Renal cortex interstitium (tissue), 11 donors: ENCODE results near the gene MR1. TPM values are rescaled to one million over a fixed set of nuclear protein-coding genes. Genes with fewer than 3 reads are reported as not detected.
"Not testable (repeated sequence)": the region's sequence is repeated elsewhere in the genome, so short reads cannot be mapped to it uniquely, and the experiment has no call there.

Experiments used
- DNase-seq, 11 donors: peaks; one replicate each; pipeline ENCODE4 v3.0.0-alpha.2; 2013; ENCODE audit warnings: low read depth in 9 of 11, low spot score in 4 of 11; ENCODE audit errors: extremely low read depth in 1 of 11
- polyA plus RNA-seq, 3 donors: library from polyadenylated mRNA; unstranded; fragments of 120-200 nt; gene quantifications; one replicate each; pipeline ENCODE4 v1.2.1, GENCODE V29; 2013; ENCODE audit not compliant: insufficient read length in 3 of 3

MR1 gene
- polyA plus RNA-seq, 3 donors: 2.7 to 5.8 (median 3.5) TPM

DNA sequence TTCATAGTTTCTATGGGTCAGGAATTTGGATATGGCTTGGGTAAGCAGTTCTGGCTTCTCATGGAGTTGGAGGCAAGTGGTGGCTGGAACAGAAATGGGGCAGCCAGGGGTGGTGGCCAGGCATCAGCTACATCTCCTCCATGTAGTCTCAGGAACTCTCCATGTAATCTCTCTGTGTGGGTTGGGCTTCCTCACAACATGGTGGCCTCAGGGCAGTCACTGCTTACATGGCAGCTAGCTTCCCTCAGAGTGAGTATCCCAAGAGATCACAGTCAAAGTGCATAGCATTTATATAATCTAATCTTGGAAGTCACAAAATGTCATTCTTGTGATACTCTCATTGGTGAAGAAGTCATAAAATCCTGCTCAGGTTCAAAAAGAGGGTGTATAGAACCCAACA is 25.7 kb downstream of the MR1 start:
- DNase-seq: no peak

DNA sequence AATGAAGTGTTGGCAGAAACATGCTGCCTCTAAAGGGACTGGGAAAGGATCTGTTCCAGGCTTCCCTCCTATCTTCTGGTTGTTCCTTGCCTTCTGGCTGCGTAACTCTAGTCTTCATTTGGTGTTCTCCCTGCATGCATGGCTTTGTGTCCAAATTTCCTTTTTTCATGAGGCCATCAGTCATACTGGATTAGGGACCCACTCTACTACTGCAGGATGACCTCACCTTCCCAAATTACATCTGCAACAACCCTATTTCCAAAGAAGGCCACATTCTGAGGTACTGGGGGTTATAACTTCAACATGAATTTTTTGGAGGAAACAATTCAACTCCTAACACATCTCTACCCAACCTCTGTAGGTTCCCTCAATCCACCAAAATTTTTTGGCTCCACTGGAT is 26.3 kb downstream of the MR1 start:
- no peak for DNase-seq

- not testable (repeated sequence) for DNase-seq
Observed at GRCh38 chr1:181060947-181061346, 27.2 kb downstream of the MR1 start.

DNA sequence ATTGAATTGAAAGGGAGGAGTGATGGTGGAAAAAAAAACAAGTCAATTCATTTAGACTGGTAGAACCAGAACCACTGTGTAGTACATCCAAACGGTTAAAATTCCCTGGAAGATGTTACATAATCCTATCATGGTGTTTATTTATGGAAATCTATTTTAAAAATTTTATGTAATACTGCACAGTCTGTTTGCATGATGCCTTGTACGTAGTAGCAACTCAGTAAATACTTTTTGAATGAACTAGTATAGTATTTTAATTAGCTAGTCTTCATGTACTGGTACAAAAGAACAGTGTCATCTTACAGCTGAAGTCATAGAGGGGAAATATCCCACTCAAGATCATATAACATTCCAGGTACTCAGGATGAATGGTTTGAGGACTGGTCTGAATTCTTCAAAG is 27.7 kb downstream of the MR1 start:
- no peak for DNase-seq

GRCh38 chr1:181061891-181062835 is 28.4 kb downstream of the MR1 start:
- DNase-seq: no peak

GRCh38 chr1:181062836-181063428 is 29.1 kb downstream of the MR1 start:
- no peak for DNase-seq

- DNase-seq: no peak
Observed at GRCh38 chr1:181064011-181064623, 30.3 kb downstream of the MR1 start.

GRCh38 chr1:181064702-181065101 is 30.9 kb downstream of the MR1 start:
- no peak for DNase-seq

- DNase-seq: no peak
Observed at GRCh38 chr1:181073638-181074037, 39.9 kb downstream of the MR1 start.

GRCh38 chr1:181075766-181076350 is 42.1 kb downstream of the MR1 start:
- no peak for DNase-seq

- DNase-seq: no peak
Observed at GRCh38 chr1:181076852-181077251, 43.1 kb downstream of the MR1 start.

GRCh38 chr1:181077576-181078242 is 43.9 kb downstream of the MR1 start:
- no peak for DNase-seq

GRCh38 chr1:181079382-181079781 is 45.6 kb downstream of the MR1 start:
- DNase-seq: no peak

GRCh38 chr1:181079920-181080319 is 46.1 kb downstream of the MR1 start:
- DNase-seq: no peak

GRCh38 chr1:181080556-181080955 is 46.8 kb downstream of the MR1 start:
- DNase-seq: no peak

- no peak for DNase-seq
Observed at GRCh38 chr1:181081395-181081794, 47.6 kb downstream of the MR1 start.

DNA sequence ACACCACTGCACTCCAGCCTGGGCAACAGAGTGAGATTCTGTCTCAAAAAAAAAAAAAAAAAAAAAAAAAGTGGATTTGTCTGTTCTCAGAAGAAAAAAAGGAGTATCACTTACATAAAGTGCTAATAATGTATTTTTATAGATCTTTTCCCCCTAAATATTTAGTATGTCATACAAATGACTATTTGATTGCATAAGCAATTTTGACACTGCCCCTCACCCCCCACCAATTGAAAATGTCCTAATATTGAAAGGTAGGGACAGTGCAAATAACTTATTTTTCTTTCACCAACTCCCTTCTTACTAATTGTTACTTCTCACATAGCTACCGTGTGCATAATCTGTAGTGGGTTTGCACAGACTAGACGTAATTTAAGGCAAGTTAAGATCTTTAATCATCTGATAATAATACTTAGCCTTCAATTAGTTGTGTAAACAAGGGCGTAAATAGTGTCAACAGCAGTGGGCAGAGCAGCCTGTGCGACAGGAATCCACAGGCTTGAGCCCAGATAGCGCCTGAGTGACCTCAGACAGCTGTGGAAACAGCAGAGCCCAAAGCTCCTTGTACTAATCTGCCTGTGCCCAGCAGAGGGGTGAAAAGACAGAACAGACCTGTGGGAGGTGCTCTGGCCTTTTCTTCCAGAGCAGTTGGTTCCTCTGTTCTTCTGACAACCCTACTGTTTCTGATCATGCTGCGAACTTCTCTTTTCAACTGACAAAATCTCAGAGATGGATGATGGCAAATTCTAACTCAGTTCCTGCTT is 50.2 kb downstream of the MR1 start:
- no peak for DNase-seq

- no peak for DNase-seq
Observed at GRCh38 chr1:181084606-181084969, 50.8 kb downstream of the MR1 start.

- no peak for DNase-seq
Observed at GRCh38 chr1:181086091-181086490, 52.3 kb downstream of the MR1 start.
